AG09309 (cell line): Measurements from ENCODE around the gene CDIPT.

ENCODE experiments used
- DNase-seq: peaks from one replicate; pipeline ENCODE4 v3.0.0-alpha.2; 2010; ENCODE audit warnings: low read depth
- H3K4me3 ChIP-seq: 2 replicates; pipeline ENCODE4 v1.5.1; 2011; ENCODE audit warnings: mild to moderate bottlenecking, low read depth, low read length, moderate library complexity; ENCODE audit not compliant: control insufficient read depth
- TF ChIP-seq, protein P1 (sequence below): IDR thresholded peaks from 2 replicates; pipeline ENCODE4 v1.5.1; 2011; ENCODE audit warnings: mild to moderate bottlenecking, low read depth, low read length, inconsistent platforms; ENCODE audit not compliant: insufficient read depth, control insufficient read depth; ENCODE audit errors: missing control alignments

Gene CDIPT

DNA sequence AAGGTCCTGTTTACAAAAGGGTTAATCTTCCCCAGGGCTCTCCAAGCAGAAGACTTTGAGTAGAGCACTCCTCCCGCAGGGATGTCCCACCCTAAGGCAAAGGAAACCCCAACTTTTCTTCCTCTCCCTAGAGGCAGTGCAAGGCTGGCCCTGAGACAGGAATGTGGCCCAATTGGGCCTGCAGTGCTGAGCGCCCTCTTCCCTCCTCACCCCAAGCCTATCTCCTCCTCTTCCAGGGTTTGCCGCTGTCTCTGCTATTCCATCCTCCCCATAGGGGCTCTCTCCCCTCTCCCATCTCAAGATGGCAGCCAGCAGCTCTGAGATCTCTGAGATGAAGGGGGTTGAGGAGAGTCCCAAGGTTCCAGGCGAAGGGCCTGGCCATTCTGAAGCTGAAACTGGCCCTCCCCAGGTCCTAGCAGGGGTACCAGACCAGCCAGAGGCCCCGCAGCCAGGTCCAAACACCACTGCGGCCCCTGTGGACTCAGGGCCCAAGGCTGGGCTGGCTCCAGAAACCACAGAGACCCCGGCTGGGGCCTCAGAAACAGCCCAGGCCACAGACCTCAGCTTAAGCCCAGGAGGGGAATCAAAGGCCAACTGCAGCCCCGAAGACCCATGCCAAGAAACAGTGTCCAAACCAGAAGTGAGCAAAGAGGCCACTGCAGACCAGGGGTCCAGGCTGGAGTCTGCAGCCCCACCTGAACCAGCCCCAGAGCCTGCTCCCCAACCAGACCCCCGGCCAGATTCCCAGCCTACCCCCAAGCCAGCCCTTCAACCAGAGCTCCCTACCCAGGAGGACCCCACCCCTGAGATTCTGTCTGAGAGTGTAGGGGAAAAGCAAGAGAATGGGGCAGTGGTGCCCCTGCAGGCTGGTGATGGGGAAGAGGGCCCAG lies 50.0 kb downstream of the CDIPT start:
- DNase-seq: no peak
- TF ChIP-seq, protein P1, sequence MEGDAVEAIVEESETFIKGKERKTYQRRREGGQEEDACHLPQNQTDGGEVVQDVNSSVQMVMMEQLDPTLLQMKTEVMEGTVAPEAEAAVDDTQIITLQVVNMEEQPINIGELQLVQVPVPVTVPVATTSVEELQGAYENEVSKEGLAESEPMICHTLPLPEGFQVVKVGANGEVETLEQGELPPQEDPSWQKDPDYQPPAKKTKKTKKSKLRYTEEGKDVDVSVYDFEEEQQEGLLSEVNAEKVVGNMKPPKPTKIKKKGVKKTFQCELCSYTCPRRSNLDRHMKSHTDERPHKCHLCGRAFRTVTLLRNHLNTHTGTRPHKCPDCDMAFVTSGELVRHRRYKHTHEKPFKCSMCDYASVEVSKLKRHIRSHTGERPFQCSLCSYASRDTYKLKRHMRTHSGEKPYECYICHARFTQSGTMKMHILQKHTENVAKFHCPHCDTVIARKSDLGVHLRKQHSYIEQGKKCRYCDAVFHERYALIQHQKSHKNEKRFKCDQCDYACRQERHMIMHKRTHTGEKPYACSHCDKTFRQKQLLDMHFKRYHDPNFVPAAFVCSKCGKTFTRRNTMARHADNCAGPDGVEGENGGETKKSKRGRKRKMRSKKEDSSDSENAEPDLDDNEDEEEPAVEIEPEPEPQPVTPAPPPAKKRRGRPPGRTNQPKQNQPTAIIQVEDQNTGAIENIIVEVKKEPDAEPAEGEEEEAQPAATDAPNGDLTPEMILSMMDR: no peak
- H3K4me3 ChIP-seq: peak overlapping the region; percentile 68

GRCh38 chr16:29811896-29812665 lies 50.9 kb downstream of the CDIPT start, which contains the start of gene PRRT2:
Gene PRRT2 (plus strand): TSS chr16:29812193. CDS start chr16:29813055, 862 bp downstream.
- TF ChIP-seq, protein P1: no peak
- peak within 1 kb of the TSS; percentile 68 for H3K4me3 ChIP-seq
- no peak for DNase-seq

DNA sequence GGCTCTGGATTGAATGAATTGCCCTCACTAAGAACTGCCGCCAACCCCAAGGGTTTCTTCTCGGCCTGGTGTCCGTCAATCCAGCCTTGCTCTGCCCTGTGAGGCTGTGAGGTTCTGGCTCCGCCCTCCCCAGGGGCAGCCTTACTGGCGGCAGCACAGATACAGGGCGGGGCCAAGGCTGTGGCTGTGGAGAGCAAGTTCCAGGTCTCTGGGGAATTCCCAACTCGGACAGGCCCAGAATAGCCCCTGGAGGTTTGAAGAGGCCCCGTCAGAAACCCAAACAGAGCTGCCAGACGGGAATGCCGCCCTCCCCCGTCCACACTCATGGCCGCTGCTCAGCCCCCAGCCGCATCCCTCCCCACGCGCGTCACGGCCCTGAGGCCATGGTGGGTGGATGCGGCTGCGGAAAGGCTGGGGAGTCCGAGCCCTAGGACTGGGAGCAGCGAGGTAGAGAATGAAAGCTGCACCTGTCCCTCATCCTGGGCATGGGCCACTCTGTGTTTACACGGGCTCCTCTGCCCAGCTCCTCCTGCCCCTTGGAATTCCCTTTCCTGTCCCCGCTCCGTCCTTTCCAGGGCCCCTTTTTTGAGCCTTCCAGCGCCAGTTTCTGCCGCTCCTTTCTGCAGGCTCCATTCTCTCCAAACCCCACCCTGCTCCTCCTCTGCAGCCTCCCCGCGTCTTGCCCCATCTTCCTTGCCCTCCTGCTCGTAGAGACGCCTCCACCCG lies 51.7 kb downstream of the CDIPT start:
- DNase-seq: peak; percentile 92
- H3K4me3 ChIP-seq: peak overlapping the region; percentile 68

DNA sequence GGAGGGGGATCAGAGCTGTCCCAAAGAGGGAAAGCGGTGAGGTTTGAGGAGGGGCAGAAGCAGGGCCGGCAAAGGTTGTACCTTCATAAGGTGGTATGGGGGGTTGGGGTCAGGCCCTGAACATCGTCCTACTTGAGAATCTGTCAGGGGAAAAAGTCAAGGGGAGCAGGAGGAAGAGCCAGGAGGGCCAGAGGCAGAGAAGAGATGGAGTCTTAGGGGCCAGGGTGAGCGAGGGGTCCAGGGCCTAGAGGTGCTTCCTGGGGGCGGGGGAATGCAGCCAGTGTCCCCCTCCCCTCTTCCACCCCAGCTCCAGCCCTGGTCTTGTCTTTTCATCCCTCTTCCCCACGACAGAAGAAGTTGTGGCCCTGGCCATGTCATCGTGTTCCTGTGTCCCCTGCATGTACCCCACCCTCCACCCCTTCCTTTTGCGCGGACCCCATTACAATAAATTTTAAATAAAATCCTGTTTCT lies 52.3 kb downstream of the CDIPT start:
- TF ChIP-seq, protein P1: no peak
- no peak for DNase-seq
- H3K4me3 ChIP-seq: peak overlapping the region; percentile 3

More for the DNA sequence above, 51.7 kb downstream of the CDIPT start:
- TF ChIP-seq, protein P1: no peak

- no peak overlapping the region for H3K4me3 ChIP-seq
- DNase-seq: no peak
- TF ChIP-seq, protein P1: no peak
Observed at GRCh38 chr16:29809850-29810698, 53.0 kb downstream of the CDIPT start.
